Activated CD8-positive, alpha-beta memory T cell treated with anti-CD3 and anti-CD28 coated beads, Interleukin-2, amount 50 U/mL, for 24 hours (primary cell): Measurements from ENCODE around the gene KIF17.

Experiments
- DNase-seq: peaks from one replicate; pipeline ENCODE4 v3.0.0-alpha.2; 2020; ENCODE audit errors: extremely low read depth

Gene KIF17

GRCh38 chr1:20660847-20661206 is 57.0 kb downstream of the KIF17 start:
- no peak for DNase-seq

- no peak for DNase-seq
Measured at GRCh38 chr1:20660363-20660762, 57.4 kb downstream of the KIF17 start.

- DNase-seq: no peak
Measured at GRCh38 chr1:20658166-20658915, 59.5 kb downstream of the KIF17 start.

GRCh38 chr1:20657024-20657423 is 60.8 kb downstream of the KIF17 start:
- DNase-seq: no peak

GRCh38 chr1:20654104-20654690 is 63.6 kb downstream of the KIF17 start:
- DNase-seq: no peak

- no peak for DNase-seq
Measured at GRCh38 chr1:20652300-20652699, 65.5 kb downstream of the KIF17 start.

- DNase-seq: no peak
Measured at GRCh38 chr1:20648946-20649345, 68.9 kb downstream of the KIF17 start.

GRCh38 chr1:20648438-20648837 is 69.4 kb downstream of the KIF17 start:
- DNase-seq: no peak

GRCh38 chr1:20645414-20645813 is 72.4 kb downstream of the KIF17 start:
- DNase-seq: no peak

GRCh38 chr1:20644416-20644815 is 73.4 kb downstream of the KIF17 start:
- no peak for DNase-seq

- no peak for DNase-seq
Measured at GRCh38 chr1:20643080-20643479, 74.7 kb downstream of the KIF17 start.

GRCh38 chr1:20641975-20642374 is 75.8 kb downstream of the KIF17 start:
- DNase-seq: no peak

- no peak for DNase-seq
Measured at GRCh38 chr1:20640183-20640597, 77.6 kb downstream of the KIF17 start.

GRCh38 chr1:20636785-20637347 is 80.9 kb downstream of the KIF17 start:
- DNase-seq: no peak

GRCh38 chr1:20634594-20635084 is 83.2 kb downstream of the KIF17 start:
- no peak for DNase-seq

GRCh38 chr1:20634065-20634593 is 83.7 kb downstream of the KIF17 start:
- DNase-seq: no peak

- peak; percentile 49 for DNase-seq
Measured at GRCh38 chr1:20633190-20634064, 84.4 kb downstream of the KIF17 start, which contains the start of gene PINK1. TSS of gene PINK1 (plus strand) at chr1:20633458. CDS start at chr1:20633549, 91 bp downstream.

- no peak for DNase-seq
Measured at GRCh38 chr1:20632386-20632785, 85.4 kb downstream of the KIF17 start.

GRCh38 chr1:20630729-20631128 is 87.1 kb downstream of the KIF17 start:
- no peak for DNase-seq

- DNase-seq: no peak
Measured at GRCh38 chr1:20626524-20626923, 91.3 kb downstream of the KIF17 start.

- DNase-seq: no peak
Measured at GRCh38 chr1:20626098-20626427, 91.7 kb downstream of the KIF17 start.
